ENCODE results near the gene EIF2AK2. TPM values are rescaled to one million over a fixed set of nuclear protein-coding genes. Genes with fewer than 3 reads are reported as not detected.

EIF2AK2 gene
- total RNA-seq, 1 donor from 2014 or later, result 46.7 TPM

DNA sequence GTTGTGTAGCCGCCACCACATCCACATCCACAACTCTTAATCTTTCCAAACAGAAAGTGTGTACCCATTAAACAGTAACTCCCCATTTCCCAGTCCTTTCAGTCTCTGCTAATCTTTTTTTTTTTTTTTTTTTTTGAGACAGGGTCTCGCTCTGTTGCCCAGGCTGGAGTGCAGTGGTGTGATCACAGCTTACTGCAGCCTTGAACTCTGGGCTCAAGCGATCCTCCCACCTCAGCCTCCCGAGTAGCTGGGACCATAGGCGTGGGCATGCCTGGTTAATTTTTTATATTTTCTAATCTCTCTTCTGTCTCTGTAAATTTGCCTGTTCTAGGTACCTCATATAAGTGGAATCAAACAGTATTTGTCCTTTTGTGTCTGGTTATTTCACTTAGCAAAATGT is 3.6 kb downstream of the EIF2AK2 start:
- H3K9me3 Mint-ChIP-seq, result no peaks in the 10 kb centered on the region
- peaks cover 61% of the 10 kb centered on the region for H3K4me1 Mint-ChIP-seq
- no peak overlapping the region for H3K4me3 Mint-ChIP-seq
- no peak for DNase-seq
- H3K27ac Mint-ChIP-seq, result peak overlapping the region; percentile 9
- H3K36me3 Mint-ChIP-seq (ENCODE audit: low read depth), result peaks cover 47% of the 10 kb centered on the region
- H3K27me3 Mint-ChIP-seq, result no peaks in the 10 kb centered on the region
- intact Hi-C loops (cut with micrococcal nuclease), result no loop called here

GRCh38 chr2:37149626-37150322 is 7.0 kb downstream of the EIF2AK2 start:
- Mint-ChIP-seq H3K27me3 (no peaks in the 10 kb centered on the region), H3K27ac (peak overlapping the region; percentile 61), H3K9me3 (no peaks in the 10 kb centered on the region), H3K4me1 (peaks cover 42% of the 10 kb centered on the region), H3K36me3 (ENCODE audit: low read depth) (peaks cover 59% of the 10 kb centered on the region), H3K4me3 (peak overlapping the region; percentile 53)
- DNase-seq, result no peak
- intact Hi-C loops (cut with micrococcal nuclease), result no loop called here

- Mint-ChIP-seq H3K27ac (peak overlapping the region; percentile 25), H3K4me3 (no peak overlapping the region), H3K27me3 (no peaks in the 10 kb centered on the region), H3K9me3 (no peaks in the 10 kb centered on the region), H3K4me1 (peaks cover 32% of the 10 kb centered on the region), H3K36me3 (ENCODE audit: low read depth) (peaks cover 55% of the 10 kb centered on the region)
- DNase-seq, result no peak
- intact Hi-C loops (cut with micrococcal nuclease), result no loop called here
These were observed 8.5 kb downstream of the EIF2AK2 start for GRCh38 chr2:37148325-37148724.

DNA sequence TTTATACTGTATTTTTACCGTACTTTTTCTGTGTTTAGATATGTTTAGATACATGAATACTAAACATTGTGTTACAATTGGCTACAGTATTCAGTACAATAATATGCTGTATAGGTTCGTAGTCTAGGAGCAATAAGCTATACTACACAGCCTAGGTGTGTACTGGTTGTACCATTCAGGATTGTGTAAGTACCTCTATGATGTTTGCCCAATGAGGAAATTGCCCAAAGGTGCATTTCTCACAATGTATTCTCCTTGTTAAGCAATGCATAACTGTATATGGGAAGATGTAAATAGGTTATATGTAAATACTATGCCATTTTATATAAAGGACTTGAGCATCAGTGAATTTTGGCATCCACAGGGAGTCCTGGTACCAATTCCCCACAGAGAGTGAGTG is 10.7 kb downstream of the EIF2AK2 start:
- Mint-ChIP-seq H3K4me3 (no peak overlapping the region), H3K9me3 (no peaks in the 10 kb centered on the region), H3K27me3 (no peaks in the 10 kb centered on the region), H3K4me1 (peaks cover 19% of the 10 kb centered on the region), H3K36me3 (ENCODE audit: low read depth) (peaks cover 51% of the 10 kb centered on the region), H3K27ac (no peak overlapping the region)
- intact Hi-C loops (cut with micrococcal nuclease), result no loop called here
- no peak for DNase-seq

GRCh38 chr2:37143974-37144373 is 12.8 kb downstream of the EIF2AK2 start:
- Mint-ChIP-seq H3K9me3 (no peaks in the 10 kb centered on the region), H3K36me3 (ENCODE audit: low read depth) (peaks cover 62% of the 10 kb centered on the region), H3K27me3 (no peaks in the 10 kb centered on the region), H3K27ac (no peak overlapping the region), H3K4me3 (no peak overlapping the region), H3K4me1 (peaks cover 10% of the 10 kb centered on the region)
- DNase-seq, result no peak
- intact Hi-C loops (cut with micrococcal nuclease), result no loop called here

- intact Hi-C loops (cut with micrococcal nuclease), result no loop called here
- H3K4me3 Mint-ChIP-seq, result no peak overlapping the region
- peaks cover 6% of the 10 kb centered on the region for H3K4me1 Mint-ChIP-seq
- no peaks in the 10 kb centered on the region for H3K9me3 Mint-ChIP-seq
- peaks cover 58% of the 10 kb centered on the region for H3K36me3 Mint-ChIP-seq (ENCODE audit: low read depth)
- H3K27ac Mint-ChIP-seq, result peak overlapping the region; percentile 37
- H3K27me3 Mint-ChIP-seq, result no peaks in the 10 kb centered on the region
- no peak for DNase-seq
These were observed 14.2 kb downstream of the EIF2AK2 start for GRCh38 chr2:37142546-37142945.

DNA sequence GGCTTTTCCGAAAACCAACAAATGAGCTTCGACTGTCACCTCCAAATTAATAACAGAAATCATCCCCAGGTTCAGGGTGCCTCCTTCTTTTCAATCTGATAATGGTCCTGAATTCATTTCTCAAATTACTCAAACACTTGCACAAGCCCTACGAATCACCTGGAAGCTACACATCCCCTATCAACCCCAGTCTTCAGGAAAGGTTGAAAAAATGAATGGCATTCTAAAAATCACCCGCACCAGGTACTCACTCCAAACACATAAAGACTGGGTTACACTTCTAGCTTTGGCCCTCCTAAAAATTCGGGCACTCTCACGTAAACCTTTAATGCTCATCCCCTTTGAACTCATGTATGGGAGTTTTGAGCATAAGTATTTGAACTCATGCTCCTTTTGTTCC is 23.9 kb downstream of the EIF2AK2 start:
- H3K36me3 Mint-ChIP-seq (ENCODE audit: low read depth), result peaks cover 54% of the 10 kb centered on the region

GRCh38 chr2:37125416-37125815 is 31.4 kb downstream of the EIF2AK2 start:
- Mint-ChIP-seq H3K4me3 (no peak overlapping the region), H3K27ac (no peak overlapping the region), H3K4me1 (peaks cover 9% of the 10 kb centered on the region), H3K9me3 (peaks cover 3% of the 10 kb centered on the region), H3K36me3 (ENCODE audit: low read depth) (peaks cover 69% of the 10 kb centered on the region), H3K27me3 (no peaks in the 10 kb centered on the region)
- intact Hi-C loops (cut with micrococcal nuclease), result no loop called here
- DNase-seq, result no peak

More for the DNA sequence above, 23.9 kb downstream of the EIF2AK2 start:
- Mint-ChIP-seq H3K4me1 (peaks cover 10% of the 10 kb centered on the region), H3K27me3 (no peaks in the 10 kb centered on the region), H3K4me3 (no peak overlapping the region), H3K27ac (no peak overlapping the region), H3K9me3 (peaks cover 3% of the 10 kb centered on the region)
- intact Hi-C loops (cut with micrococcal nuclease), result no loop called here
- no peak for DNase-seq

GRCh38 chr2:37119157-37119556 is 37.6 kb downstream of the EIF2AK2 start:
- Mint-ChIP-seq H3K4me1 (peaks cover 2% of the 10 kb centered on the region), H3K4me3 (no peak overlapping the region), H3K36me3 (ENCODE audit: low read depth) (peaks cover 55% of the 10 kb centered on the region), H3K27me3 (no peaks in the 10 kb centered on the region), H3K27ac (no peak overlapping the region), H3K9me3 (no peaks in the 10 kb centered on the region)
- intact Hi-C loops (cut with micrococcal nuclease), result no loop called here
- DNase-seq, result no peak

DNA sequence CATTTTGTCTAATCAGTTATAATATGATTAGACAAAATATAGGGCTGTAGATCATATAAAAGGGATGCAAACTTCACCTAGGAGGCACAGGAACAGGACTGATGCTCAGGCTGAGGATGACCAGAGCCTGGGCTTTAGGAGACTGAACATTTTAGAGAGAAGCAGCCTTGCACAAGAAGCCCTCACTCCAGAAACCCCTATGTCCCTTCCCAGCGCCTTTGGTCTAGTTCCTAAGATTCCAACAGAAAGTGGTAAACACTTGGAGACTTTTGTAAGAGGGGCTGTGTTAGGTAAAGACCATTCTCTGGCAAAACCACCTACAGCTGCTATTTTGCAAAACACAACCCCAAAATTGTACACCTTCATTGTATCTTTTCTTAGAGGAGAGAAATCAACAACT is 39.2 kb downstream of the EIF2AK2 start:
- peaks cover 56% of the 10 kb centered on the region for H3K36me3 Mint-ChIP-seq (ENCODE audit: low read depth)
- no peaks in the 10 kb centered on the region for H3K27me3 Mint-ChIP-seq

GRCh38 chr2:37111958-37112357 is 44.8 kb downstream of the EIF2AK2 start:
- no peak overlapping the region for H3K27ac Mint-ChIP-seq
- no peak overlapping the region for H3K4me3 Mint-ChIP-seq
- H3K9me3 Mint-ChIP-seq, result no peaks in the 10 kb centered on the region
- H3K27me3 Mint-ChIP-seq, result no peaks in the 10 kb centered on the region
- intact Hi-C loops (cut with micrococcal nuclease), result no loop called here
- peaks cover 3% of the 10 kb centered on the region for H3K4me1 Mint-ChIP-seq
- H3K36me3 Mint-ChIP-seq (ENCODE audit: low read depth), result peaks cover 62% of the 10 kb centered on the region
- DNase-seq, result no peak

More for the DNA sequence above, 39.2 kb downstream of the EIF2AK2 start:
- Mint-ChIP-seq H3K4me3 (no peak overlapping the region), H3K9me3 (no peaks in the 10 kb centered on the region), H3K27ac (peak overlapping the region; percentile 41), H3K4me1 (peaks cover 1% of the 10 kb centered on the region)
- DNase-seq, result no peak
- intact Hi-C loops (cut with micrococcal nuclease), result no loop called here

- Mint-ChIP-seq H3K4me1 (peaks cover 3% of the 10 kb centered on the region), H3K9me3 (no peaks in the 10 kb centered on the region), H3K4me3 (no peak overlapping the region), H3K27me3 (no peaks in the 10 kb centered on the region), H3K36me3 (ENCODE audit: low read depth) (peaks cover 57% of the 10 kb centered on the region), H3K27ac (peak overlapping the region; percentile 62)
- intact Hi-C loops (cut with micrococcal nuclease), result no loop called here
- DNase-seq, result no peak
These were observed 46.2 kb downstream of the EIF2AK2 start for GRCh38 chr2:37110306-37111212.

- H3K9me3 Mint-ChIP-seq, result no peaks in the 10 kb centered on the region
- intact Hi-C loops (cut with micrococcal nuclease), result no loop called here
- no peak overlapping the region for H3K27ac Mint-ChIP-seq
- H3K4me1 Mint-ChIP-seq, result peaks cover 3% of the 10 kb centered on the region
- H3K4me3 Mint-ChIP-seq, result no peak overlapping the region
- H3K36me3 Mint-ChIP-seq (ENCODE audit: low read depth), result peaks cover 63% of the 10 kb centered on the region
- no peak for DNase-seq
- no peaks in the 10 kb centered on the region for H3K27me3 Mint-ChIP-seq
These were observed 47.3 kb downstream of the EIF2AK2 start for GRCh38 chr2:37109523-37109922.

GRCh38 chr2:37105150-37105549 is 51.6 kb downstream of the EIF2AK2 start:
- peaks cover 3% of the 10 kb centered on the region for H3K4me1 Mint-ChIP-seq
- no peak for DNase-seq
- intact Hi-C loops (cut with micrococcal nuclease), result no loop called here
- H3K27me3 Mint-ChIP-seq, result no peaks in the 10 kb centered on the region
- no peak overlapping the region for H3K4me3 Mint-ChIP-seq
- peaks cover 61% of the 10 kb centered on the region for H3K36me3 Mint-ChIP-seq (ENCODE audit: low read depth)
- no peak overlapping the region for H3K27ac Mint-ChIP-seq
- H3K9me3 Mint-ChIP-seq, result no peaks in the 10 kb centered on the region
